Measurements from ENCODE around the gene POLG. TPM values are rescaled to one million over a fixed set of nuclear protein-coding genes. Genes with fewer than 3 reads are reported as not detected.

Gene POLG
- polyA plus RNA-seq, 1 of the 3 experiments (the other 2 are of a cell fraction): 24.9 TPM

GRCh38 chr15:89353991-89354390 lies 19.4 kb upstream of the POLG start:
- no peak for TF ChIP-seq CTCF (IDR thresholded peaks at IDR 0.05)
- TF ChIP-seq USF1 (IDR thresholded peaks at IDR 0.05; ENCODE audit: borderline replicate concordance, low read depth): no peak
- no peak for TF ChIP-seq MXI1 (IDR thresholded peaks at IDR 0.05; ENCODE audit: low read depth, low read length)
- no peak for TF ChIP-seq RAD21 (IDR thresholded peaks at IDR 0.05; ENCODE audit: low read length)
- no peak for TF ChIP-seq CHD2 (IDR thresholded peaks at IDR 0.05; ENCODE audit: low read length, partially characterized antibody)
- TF ChIP-seq EZH2phosphoT487 (IDR thresholded peaks at IDR 0.05; ENCODE audit: borderline replicate concordance, low read depth): no peak
- no peak for TF ChIP-seq RFX5 (IDR thresholded peaks at IDR 0.05; ENCODE audit: low read length)
- no peak for TF ChIP-seq ZBTB33 (IDR thresholded peaks at IDR 0.05; ENCODE audit: borderline replicate concordance, low read depth)
- TF ChIP-seq REST (IDR thresholded peaks at IDR 0.05; ENCODE audit: low read depth, low read length): no peak
- no peak for TF ChIP-seq FOXM1 (IDR thresholded peaks at IDR 0.05; ENCODE audit: low read depth)
- TF ChIP-seq RCOR1 (IDR thresholded peaks at IDR 0.05; ENCODE audit: low read length): no peak
- no peak for TF ChIP-seq SMC3 (IDR thresholded peaks at IDR 0.05; ENCODE audit: low read depth, low read length)
- no peak for TF ChIP-seq JUND (IDR thresholded peaks at IDR 0.05)
- no peak for TF ChIP-seq TAF1 (IDR thresholded peaks at IDR 0.05; ENCODE audit: borderline replicate concordance, low read depth, low read length)
- TF ChIP-seq ELF1 (IDR thresholded peaks at IDR 0.05): no peak
- TF ChIP-seq NFIC (IDR thresholded peaks at IDR 0.05; ENCODE audit: borderline replicate concordance): no peak
- TF ChIP-seq POLR2AphosphoS5 (IDR thresholded peaks at IDR 0.05; ENCODE audit: low read depth, low read length): no peak
- TF ChIP-seq YY1 (IDR thresholded peaks at IDR 0.05; ENCODE audit: low read depth): no peak
- no peak for TF ChIP-seq MAX (IDR thresholded peaks at IDR 0.05; ENCODE audit: low read depth)
- no peak for TF ChIP-seq TCF12 (IDR thresholded peaks at IDR 0.05)
- no peak overlapping the region for H3K9ac ChIP-seq
- DNase-seq: no peak
- H2AFZ ChIP-seq (ENCODE audit: low read depth): no peak overlapping the region
- no peak overlapping the region for H3K4me2 ChIP-seq
- WGBS (ENCODE audit: low lambda C conversion rate): 42% methylated on average over 2 of the region's 2 CpGs
- no peak overlapping the region for H3K27ac ChIP-seq (ENCODE audit: low read depth in 2 of 2, low read length in 1 of 2)
- 0 out of 2 replicates have a peak, but pooled peaks cover 7% of the 10 kb centered on the region for H4K20me1 ChIP-seq (ENCODE audit: insufficient read depth)
- ChIA-PET CTCF (interaction anchor here (0.7 to 23.0 kb wide), 6 partner anchors 22 to 124 kb away, joined by 3 to 766 read pairs (median 376); no protein-coding TSS in a partner anchor), POLR2A (no interaction called here)
- H3F3A ChIP-seq (replicated peaks; ENCODE audit: insufficient read depth): no peaks in the 10 kb centered on the region
- no peak overlapping the region for H3K4me3 ChIP-seq (ENCODE audit: low read depth in 2 of 2, low read length in 1 of 2)
- H3K9me3 ChIP-seq: no peaks in the 10 kb centered on the region
- no peaks in the 10 kb centered on the region for H3K36me3 ChIP-seq (replicated peaks in 1 of 2; ENCODE audit: control insufficient read depth in 1 of 2, insufficient read depth in 2 of 2, low read length in 1 of 2)
- H3K27me3 ChIP-seq (ENCODE audit: insufficient read depth): peaks cover 24% of the 10 kb centered on the region; the same call in 1 of the 2 replicates
- H3K9me2 ChIP-seq: no peaks in the 10 kb centered on the region
- no peaks in the 10 kb centered on the region for H3K79me2 ChIP-seq (ENCODE audit: insufficient read depth)
- peaks cover 0 to 11% of the 10 kb centered on the region in 2 experiments; a peak in 1 of 4 replicates for H3K4me1 ChIP-seq (ENCODE audit: control insufficient read depth in 1 of 2, insufficient read depth in 2 of 2, low read depth in 1 of 2, low read length in 1 of 2)

Measured in SK-N-SH (cell line).